B cell (primary cell): ENCODE results near the gene NCAPG2.

Experiments used
- CTCF ChIP-seq: fragments of 200-600 bp; IDR thresholded peaks from one replicate; pipeline ENCODE4 v1.8.0; 2022; ENCODE audit warnings: antibody characterized with exemption, mild to moderate bottlenecking
- EZH2 ChIP-seq: IDR thresholded peaks from 2 replicates; pipeline ENCODE4 v1.6.1; 2012; ENCODE audit warnings: borderline replicate concordance, low read depth, mild to moderate bottlenecking, moderate library complexity, low read length; ENCODE audit not compliant: insufficient read depth, poor library complexity, severe bottlenecking

- TF ChIP-seq CTCF (no peak), EZH2 (no peak)
These were observed 34.2 kb upstream of the NCAPG2 start for GRCh38 chr7:158738841-158739240.
